ENCODE measurements around the gene PCGF2. TPM values are rescaled to one million over a fixed set of nuclear protein-coding genes. Genes with fewer than 3 reads are reported as not detected.
"Not testable (repeated sequence)": the region's sequence is repeated elsewhere in the genome, so short reads cannot be mapped to it uniquely, and the experiment has no call there.

The PCGF2 gene
- total and polyA plus RNA-seq, 3 experiments from 2014 or later: 0.09 to 0.89 (median 0.72) TPM

DNA sequence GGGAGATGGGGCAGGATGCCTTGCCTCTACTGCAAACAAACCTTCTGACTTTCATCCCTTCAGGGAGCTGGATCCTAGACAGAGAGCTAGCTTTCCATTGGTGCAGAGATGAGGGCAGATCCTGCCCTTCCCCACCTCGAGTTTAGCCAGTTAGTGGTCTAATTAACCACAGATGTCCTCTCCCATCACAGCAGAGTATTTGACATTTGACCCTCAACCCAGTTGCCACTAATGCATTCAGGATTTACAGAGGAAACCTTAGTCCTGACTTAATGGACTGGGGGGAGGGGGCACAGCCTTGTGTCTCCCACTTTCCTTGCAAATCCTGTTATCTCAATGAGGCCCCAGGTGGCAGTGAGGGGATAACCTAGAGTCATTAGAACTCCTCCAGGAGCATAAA lies 41.0 kb upstream of the PCGF2 start:
- H3K27me3 Mint-ChIP-seq: no peaks in the 10 kb centered on the region
- no peak overlapping the region for H3K27ac ChIP-seq (ENCODE audit: low read depth, low read length)
- DNase-seq: no peak
- no peaks in the 10 kb centered on the region for H3K27me3 ChIP-seq (ENCODE audit: insufficient read depth, low read length, poor library complexity, severe bottlenecking)
- no peak overlapping the region for H3K4me3 ChIP-seq (ENCODE audit: low read length)
- ChIA-PET CTCF (no interaction called here), POLR2A (no interaction called here)
- no peaks in the 10 kb centered on the region for H3K4me1 ChIP-seq (ENCODE audit: insufficient read depth, low read length)
- H3K4me3 Mint-ChIP-seq: no peak overlapping the region
- H3K9me3 ChIP-seq (ENCODE audit: low read length): no peaks in the 10 kb centered on the region
- H3K4me1 Mint-ChIP-seq: peaks cover 7 to 32% (median 31%) of the 10 kb centered on the region in 3 donors
- H3K27ac Mint-ChIP-seq: peak overlapping the region in 2 of 8 donors; percentile 3 to 52
- H3K36me3 Mint-ChIP-seq: peaks cover 3 to 65% (median 6%) of the 10 kb centered on the region in 3 donors
- H3K36me3 ChIP-seq (ENCODE audit: insufficient read depth, low read length): peaks cover 27% of the 10 kb centered on the region
- no peaks in the 10 kb centered on the region for H3K9me3 Mint-ChIP-seq

DNA sequence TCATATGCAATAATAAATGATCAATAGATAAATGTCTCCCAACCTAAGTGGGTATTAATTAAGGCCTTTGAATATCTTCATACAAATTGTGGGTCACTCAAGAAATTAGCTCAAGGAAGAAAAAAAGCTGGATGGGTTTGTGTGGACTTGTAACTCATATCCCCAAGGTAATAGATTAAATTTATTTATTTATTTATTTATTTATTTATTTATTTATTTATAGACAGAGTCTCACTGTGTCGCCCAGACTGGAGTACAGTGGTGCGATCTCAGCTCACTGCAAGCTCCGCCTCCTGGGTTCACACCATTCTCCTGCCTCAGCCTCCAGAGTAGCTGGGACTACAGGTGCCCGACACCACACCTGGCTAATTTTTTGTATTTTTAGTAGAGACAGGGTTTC lies 39.9 kb upstream of the PCGF2 start:
- H3K27ac Mint-ChIP-seq; H3K27me3 ChIP-seq (ENCODE audit: insufficient read depth, low read length, poor library complexity, severe bottlenecking); H3K9me3 Mint-ChIP-seq; H3K27ac ChIP-seq (ENCODE audit: low read depth, low read length); DNase-seq; H3K4me1 ChIP-seq (ENCODE audit: insufficient read depth, low read length); H3K4me3 Mint-ChIP-seq; POLR2A ChIA-PET; H3K27me3 Mint-ChIP-seq; H3K4me3 ChIP-seq (ENCODE audit: low read length); H3K9me3 ChIP-seq (ENCODE audit: low read length): not testable (repeated sequence)
- Mint-ChIP-seq H3K36me3 (peaks cover 3 to 70% (median 6%) of the 10 kb centered on the region in 3 donors), H3K4me1 (peaks cover 5 to 26% (median 25%) of the 10 kb centered on the region in 3 donors)
- CTCF ChIA-PET: interaction anchor here (1.8 kb wide), 1 partner anchor 457 kb away, joined by 4 read pairs; no protein-coding TSS in a partner anchor
- peaks cover 35% of the 10 kb centered on the region for H3K36me3 ChIP-seq (ENCODE audit: insufficient read depth, low read length)

DNA sequence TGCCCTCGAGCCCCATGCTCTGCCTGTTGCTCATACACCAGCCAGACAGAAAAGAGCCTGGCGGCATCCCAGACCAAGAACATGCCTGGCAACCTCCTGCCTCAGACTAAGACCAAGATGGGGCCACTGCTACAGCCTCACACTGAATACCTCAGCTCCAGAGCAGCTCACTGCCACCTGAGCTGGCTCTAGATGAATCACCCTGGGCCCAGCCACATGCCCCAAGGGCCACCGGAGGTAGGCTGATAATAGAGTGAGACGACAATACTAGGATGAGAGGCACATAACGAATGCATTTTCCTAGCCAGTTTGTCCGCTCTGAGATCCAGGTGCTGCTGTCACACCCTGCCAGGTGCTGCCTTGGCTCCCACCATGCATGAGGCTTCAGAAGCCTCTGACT lies 38.2 kb upstream of the PCGF2 start:
- CTCF ChIA-PET: interaction anchor here (1.8 kb wide), 1 partner anchor 459 kb away, joined by 4 read pairs; no protein-coding TSS in a partner anchor
- Histone ChIP-seq H3K36me3 (ENCODE audit: insufficient read depth, low read length) (peaks cover 49% of the 10 kb centered on the region), H3K27me3 (ENCODE audit: insufficient read depth, low read length, poor library complexity, severe bottlenecking) (no peaks in the 10 kb centered on the region), H3K27ac (ENCODE audit: low read depth, low read length) (no peak overlapping the region), H3K9me3 (ENCODE audit: low read length) (no peaks in the 10 kb centered on the region), H3K4me1 (ENCODE audit: insufficient read depth, low read length) (no peaks in the 10 kb centered on the region), H3K4me3 (ENCODE audit: low read length) (no peak overlapping the region)
- Mint-ChIP-seq H3K9me3 (no peaks in the 10 kb centered on the region), H3K4me1 (peaks cover 2 to 20% (median 17%) of the 10 kb centered on the region in 3 donors), H3K27me3 (no peaks in the 10 kb centered on the region), H3K36me3 (peaks cover 3 to 75% (median 6%) of the 10 kb centered on the region in 3 donors), H3K27ac (peak overlapping the region in 2 of 8 donors; percentile 19 to 26), H3K4me3 (no peak overlapping the region)
- POLR2A ChIA-PET: no interaction called here
- DNase-seq: no peak

DNA sequence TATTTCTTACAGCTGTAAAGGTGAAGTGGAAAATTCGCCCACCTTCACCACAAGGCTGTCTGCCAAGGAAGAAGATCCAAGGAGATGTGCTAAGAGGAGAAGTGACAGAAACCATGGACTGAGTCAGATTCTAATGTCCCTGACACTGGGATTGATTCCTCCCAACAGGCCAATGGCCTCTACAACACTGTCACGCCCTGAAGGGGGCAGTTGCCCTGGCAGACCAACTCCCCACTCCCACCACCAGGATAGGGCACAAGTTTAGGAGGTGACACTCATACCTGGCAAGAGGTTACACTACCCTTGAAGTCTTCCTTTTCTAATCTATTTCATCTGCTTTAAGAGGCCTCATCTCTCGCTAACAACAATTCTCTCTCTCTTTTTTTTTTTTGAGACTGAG lies 35.1 kb upstream of the PCGF2 start:
- POLR2A ChIA-PET: no interaction called here
- H3K9me3 ChIP-seq (ENCODE audit: low read length): no peaks in the 10 kb centered on the region
- peaks cover 7 to 89% (median 18%) of the 10 kb centered on the region in 3 donors for H3K36me3 Mint-ChIP-seq

DNA sequence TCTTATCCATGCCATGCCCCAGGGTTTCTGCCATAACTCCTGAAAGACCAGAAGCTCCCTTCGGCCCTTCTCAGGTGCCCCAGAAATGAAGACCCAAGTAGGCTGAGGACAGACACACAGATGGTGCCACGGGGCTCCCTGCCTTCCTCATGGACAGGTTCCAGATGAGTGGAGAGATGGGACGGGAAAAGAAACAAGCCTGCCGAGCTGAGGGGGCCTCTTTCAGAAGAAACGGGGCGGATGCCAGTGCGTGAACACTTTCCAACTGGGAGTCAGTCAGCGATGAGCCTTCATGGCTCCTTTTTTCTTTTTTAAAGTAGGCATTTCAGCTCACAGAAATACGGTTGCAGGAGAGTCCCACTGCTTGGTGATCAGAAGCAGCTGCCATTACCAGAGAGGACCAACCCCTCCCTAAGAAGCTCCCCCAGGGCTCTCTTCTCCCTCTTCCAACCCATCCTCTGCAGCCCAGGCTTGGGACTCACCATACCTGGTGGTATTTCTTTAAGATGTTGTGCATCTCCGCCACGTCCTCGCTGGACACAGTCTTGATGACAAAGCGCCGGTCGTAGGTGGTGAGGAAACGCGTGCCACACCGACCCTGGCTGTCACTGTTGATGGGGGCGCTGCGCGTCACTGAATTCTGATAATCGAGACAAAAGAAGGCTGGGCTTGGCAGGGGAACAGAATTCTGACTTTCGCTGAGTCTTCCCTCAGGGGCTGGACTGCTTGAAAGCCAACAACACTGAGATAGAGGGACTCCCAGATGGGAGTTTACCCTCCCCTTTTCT lies 32.0 kb upstream of the PCGF2 start:
- Mint-ChIP-seq H3K27me3 (no peaks in the 10 kb centered on the region), H3K4me3 (no peak overlapping the region), H3K9me3 (no peaks in the 10 kb centered on the region), H3K36me3 (peaks cover 7 to 89% (median 22%) of the 10 kb centered on the region in 3 donors), H3K27ac (peak overlapping the region in 1 of 8 donors; percentile 90), H3K4me1 (peaks cover 0 to 2% (median 0%) of the 10 kb centered on the region in 3 donors)
- CTCF ChIA-PET: interaction anchor here (1.1 kb wide), 1 partner anchor 17 kb away, joined by 3 read pairs; no protein-coding TSS in a partner anchor
- Histone ChIP-seq H3K27me3 (ENCODE audit: insufficient read depth, low read length, poor library complexity, severe bottlenecking) (no peaks in the 10 kb centered on the region), H3K9me3 (ENCODE audit: low read length) (no peaks in the 10 kb centered on the region), H3K36me3 (ENCODE audit: insufficient read depth, low read length) (peaks cover 79% of the 10 kb centered on the region), H3K4me1 (ENCODE audit: insufficient read depth, low read length) (no peaks in the 10 kb centered on the region), H3K27ac (ENCODE audit: low read depth, low read length) (no peak overlapping the region), H3K4me3 (ENCODE audit: low read length) (no peak overlapping the region)
- no peak for DNase-seq
- POLR2A ChIA-PET: interaction anchor here (0.6 kb wide), 1 partner anchor 180 kb away, joined by 4 read pairs; no protein-coding TSS in a partner anchor

More for the DNA sequence above, 35.1 kb upstream of the PCGF2 start:
- no peak for DNase-seq
- H3K4me3 ChIP-seq (ENCODE audit: low read length): no peak overlapping the region
- Mint-ChIP-seq H3K4me1 (peaks cover 0 to 4% (median 0%) of the 10 kb centered on the region in 3 donors), H3K27me3 (no peaks in the 10 kb centered on the region), H3K27ac (peak overlapping the region in 2 of 8 donors; percentile 56 to 75), H3K4me3 (no peak overlapping the region), H3K9me3 (no peaks in the 10 kb centered on the region)
- peaks cover 80% of the 10 kb centered on the region for H3K36me3 ChIP-seq (ENCODE audit: insufficient read depth, low read length)
- H3K27me3 ChIP-seq (ENCODE audit: insufficient read depth, low read length, poor library complexity, severe bottlenecking): no peaks in the 10 kb centered on the region
- CTCF ChIA-PET: no interaction called here
- no peaks in the 10 kb centered on the region for H3K4me1 ChIP-seq (ENCODE audit: insufficient read depth, low read length)
- H3K27ac ChIP-seq (ENCODE audit: low read depth, low read length): no peak overlapping the region

DNA sequence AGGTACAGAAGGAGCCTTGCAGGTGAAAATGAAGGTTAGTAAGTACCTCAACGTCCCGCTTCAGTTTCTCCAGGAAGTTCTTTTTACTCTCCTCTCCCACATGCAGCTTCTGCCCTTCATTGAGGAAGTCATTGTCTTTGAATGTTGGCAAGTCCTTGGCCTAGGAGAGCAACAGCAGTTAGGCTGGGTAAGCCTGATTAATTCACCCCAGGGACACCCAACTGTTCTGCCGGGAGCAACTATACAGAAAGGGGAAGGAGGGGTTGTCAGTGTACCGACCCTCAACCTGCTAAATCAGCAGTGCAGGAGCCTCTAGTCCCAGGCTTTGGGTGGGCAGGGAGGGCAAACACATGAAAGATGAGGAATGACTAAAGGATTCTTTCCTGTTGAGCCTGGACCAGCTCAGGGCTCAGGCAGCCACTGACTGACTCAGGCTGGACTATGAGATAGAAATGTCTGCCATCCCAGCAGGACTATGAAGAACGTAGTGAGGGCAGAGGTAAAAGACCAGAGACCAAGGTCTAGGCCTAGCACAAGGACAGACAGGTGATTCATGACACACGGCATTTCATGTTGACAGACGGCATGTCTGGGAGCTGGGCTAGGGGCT lies 29.6 kb upstream of the PCGF2 start:
- Histone ChIP-seq H3K9me3 (ENCODE audit: low read length) (no peaks in the 10 kb centered on the region), H3K27me3 (ENCODE audit: insufficient read depth, low read length, poor library complexity, severe bottlenecking) (no peaks in the 10 kb centered on the region), H3K36me3 (ENCODE audit: insufficient read depth, low read length) (peaks cover 74% of the 10 kb centered on the region), H3K4me1 (ENCODE audit: insufficient read depth, low read length) (no peaks in the 10 kb centered on the region), H3K27ac (ENCODE audit: low read depth, low read length) (no peak overlapping the region), H3K4me3 (ENCODE audit: low read length) (no peak overlapping the region)
- CTCF ChIA-PET: no interaction called here
- H3K27me3 Mint-ChIP-seq: no peaks in the 10 kb centered on the region
- no peaks in the 10 kb centered on the region for H3K9me3 Mint-ChIP-seq
- peaks cover 3 to 88% (median 26%) of the 10 kb centered on the region in 3 donors for H3K36me3 Mint-ChIP-seq
- H3K4me3 Mint-ChIP-seq: no peak overlapping the region
- no peak overlapping the region for H3K27ac Mint-ChIP-seq
- POLR2A ChIA-PET: interaction anchor here (0.6 kb wide), 1 partner anchor 18 kb away, joined by 4 read pairs; no protein-coding TSS in a partner anchor
- peak in 1 of 5 donors; percentile 18 for DNase-seq
- peaks cover 0 to 2% (median 0%) of the 10 kb centered on the region in 3 donors for H3K4me1 Mint-ChIP-seq

DNA sequence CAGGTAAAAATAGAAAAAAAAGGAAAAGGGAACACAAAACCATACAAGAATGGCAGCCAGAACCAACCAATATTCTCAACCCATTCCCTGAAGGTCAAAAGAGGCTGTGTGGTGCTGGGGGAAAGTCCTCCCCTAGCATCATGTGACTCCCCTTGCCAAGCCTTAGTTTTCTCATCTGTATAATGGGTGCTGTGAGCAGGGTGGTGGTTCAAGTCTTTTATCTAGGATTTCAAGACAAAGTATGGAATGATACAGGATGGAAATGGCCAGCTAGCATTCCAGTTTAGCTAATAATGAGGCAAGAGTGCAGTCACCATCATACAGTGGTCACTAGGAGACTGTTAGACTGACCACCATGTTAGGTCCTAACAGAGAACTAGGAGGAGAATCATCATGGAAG lies 25.1 kb upstream of the PCGF2 start:
- no peaks in the 10 kb centered on the region for H3K4me1 ChIP-seq (ENCODE audit: insufficient read depth, low read length)
- DNase-seq: no peak
- H3K36me3 Mint-ChIP-seq: peaks cover 0 to 87% (median 24%) of the 10 kb centered on the region in 3 donors
- peak overlapping the region in 5 of 8 donors; percentile 11 to 93 (median 24) for H3K27ac Mint-ChIP-seq
- H3K4me3 Mint-ChIP-seq: no peak overlapping the region
- H3K4me1 Mint-ChIP-seq: peaks cover 0 to 2% (median 0%) of the 10 kb centered on the region in 3 donors
- H3K27me3 ChIP-seq (ENCODE audit: insufficient read depth, low read length, poor library complexity, severe bottlenecking): no peaks in the 10 kb centered on the region
- peaks cover 64% of the 10 kb centered on the region for H3K36me3 ChIP-seq (ENCODE audit: insufficient read depth, low read length)
- POLR2A ChIA-PET: no interaction called here
- no peaks in the 10 kb centered on the region for H3K27me3 Mint-ChIP-seq
- H3K27ac ChIP-seq (ENCODE audit: low read depth, low read length): no peak overlapping the region
- no peaks in the 10 kb centered on the region for H3K9me3 Mint-ChIP-seq
- CTCF ChIA-PET: no interaction called here
- H3K4me3 ChIP-seq (ENCODE audit: low read length): no peak overlapping the region
- no peaks in the 10 kb centered on the region for H3K9me3 ChIP-seq (ENCODE audit: low read length)

DNA sequence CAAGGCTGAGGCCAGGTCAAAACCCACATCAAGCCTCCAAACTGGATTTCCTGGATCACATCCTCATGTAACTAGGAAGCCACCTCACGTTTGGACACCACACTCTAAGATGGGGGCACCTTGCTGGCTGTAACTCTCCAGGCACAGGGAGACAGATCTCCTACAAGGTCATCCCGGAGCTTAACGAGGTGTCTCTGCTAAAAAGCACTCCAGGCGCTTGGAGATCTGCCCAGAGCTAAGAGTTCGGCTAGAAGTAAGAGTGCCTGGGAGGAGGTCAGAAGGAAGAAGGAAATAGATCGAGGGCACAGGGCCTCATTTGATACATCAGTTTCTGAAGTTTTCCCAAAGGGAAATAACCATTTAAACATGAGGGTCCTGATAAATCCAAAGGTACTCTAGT lies 20.3 kb upstream of the PCGF2 start:
- no peak overlapping the region for H3K27ac ChIP-seq (ENCODE audit: low read depth, low read length)
- H3K27ac Mint-ChIP-seq: peak overlapping the region in 2 of 8 donors; percentile 29 to 77
- POLR2A ChIA-PET: interaction anchor here (0.6 kb wide), 1 partner anchor 192 kb away, joined by 8 read pairs; no protein-coding TSS in a partner anchor
- no peak for DNase-seq
- no peaks in the 10 kb centered on the region for H3K27me3 Mint-ChIP-seq
- no peaks in the 10 kb centered on the region for H3K4me1 ChIP-seq (ENCODE audit: insufficient read depth, low read length)
- peaks cover 0 to 96% (median 20%) of the 10 kb centered on the region in 3 donors for H3K36me3 Mint-ChIP-seq
- H3K27me3 ChIP-seq (ENCODE audit: insufficient read depth, low read length, poor library complexity, severe bottlenecking): no peaks in the 10 kb centered on the region
- H3K4me3 ChIP-seq (ENCODE audit: low read length): no peak overlapping the region
- H3K36me3 ChIP-seq (ENCODE audit: insufficient read depth, low read length): peaks cover 57% of the 10 kb centered on the region
- CTCF ChIA-PET: no interaction called here
- H3K9me3 Mint-ChIP-seq: no peaks in the 10 kb centered on the region
- H3K9me3 ChIP-seq (ENCODE audit: low read length): no peaks in the 10 kb centered on the region
- peaks cover 0 to 5% (median 2%) of the 10 kb centered on the region in 3 donors for H3K4me1 Mint-ChIP-seq
- no peak overlapping the region for H3K4me3 Mint-ChIP-seq
